GM12872 (cell line): ENCODE data around the gene INPP5A.

Source experiments
- TF ChIP-seq, protein P1 (sequence below): IDR thresholded peaks from 3 replicates; pipeline ENCODE4 v1.5.1; 2011; ENCODE audit warnings: low read depth, mild to moderate bottlenecking, low read length, moderate library complexity; ENCODE audit not compliant: insufficient read depth

The INPP5A gene

DNA sequence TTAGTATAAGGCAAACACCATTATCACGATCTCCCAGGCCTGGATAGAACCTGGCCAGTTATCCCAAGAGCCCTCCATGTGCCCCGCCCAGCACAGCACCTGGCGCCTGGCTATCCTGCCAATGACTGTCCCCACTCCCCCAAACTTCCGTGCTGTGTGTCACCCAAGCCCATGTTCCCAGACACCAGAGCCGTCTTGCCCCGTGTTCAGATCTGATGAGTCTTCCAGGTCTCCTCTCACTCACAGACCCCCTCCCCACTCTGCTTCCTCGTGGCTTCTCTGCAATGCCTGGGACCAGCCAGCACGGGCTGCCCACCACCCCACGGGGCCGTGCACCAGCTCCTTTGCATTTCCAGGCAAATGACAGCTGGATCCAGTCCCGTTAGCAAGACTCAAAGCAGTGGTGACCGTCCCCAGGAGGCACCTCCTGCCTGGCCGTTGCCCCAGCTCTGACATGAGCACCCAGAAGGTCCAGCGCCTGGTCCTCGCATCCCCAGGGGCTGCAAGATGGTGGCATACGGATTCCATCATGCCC is 43.8 kb upstream of the INPP5A start:
- TF ChIP-seq, protein P1, sequence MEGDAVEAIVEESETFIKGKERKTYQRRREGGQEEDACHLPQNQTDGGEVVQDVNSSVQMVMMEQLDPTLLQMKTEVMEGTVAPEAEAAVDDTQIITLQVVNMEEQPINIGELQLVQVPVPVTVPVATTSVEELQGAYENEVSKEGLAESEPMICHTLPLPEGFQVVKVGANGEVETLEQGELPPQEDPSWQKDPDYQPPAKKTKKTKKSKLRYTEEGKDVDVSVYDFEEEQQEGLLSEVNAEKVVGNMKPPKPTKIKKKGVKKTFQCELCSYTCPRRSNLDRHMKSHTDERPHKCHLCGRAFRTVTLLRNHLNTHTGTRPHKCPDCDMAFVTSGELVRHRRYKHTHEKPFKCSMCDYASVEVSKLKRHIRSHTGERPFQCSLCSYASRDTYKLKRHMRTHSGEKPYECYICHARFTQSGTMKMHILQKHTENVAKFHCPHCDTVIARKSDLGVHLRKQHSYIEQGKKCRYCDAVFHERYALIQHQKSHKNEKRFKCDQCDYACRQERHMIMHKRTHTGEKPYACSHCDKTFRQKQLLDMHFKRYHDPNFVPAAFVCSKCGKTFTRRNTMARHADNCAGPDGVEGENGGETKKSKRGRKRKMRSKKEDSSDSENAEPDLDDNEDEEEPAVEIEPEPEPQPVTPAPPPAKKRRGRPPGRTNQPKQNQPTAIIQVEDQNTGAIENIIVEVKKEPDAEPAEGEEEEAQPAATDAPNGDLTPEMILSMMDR: no peak

DNA sequence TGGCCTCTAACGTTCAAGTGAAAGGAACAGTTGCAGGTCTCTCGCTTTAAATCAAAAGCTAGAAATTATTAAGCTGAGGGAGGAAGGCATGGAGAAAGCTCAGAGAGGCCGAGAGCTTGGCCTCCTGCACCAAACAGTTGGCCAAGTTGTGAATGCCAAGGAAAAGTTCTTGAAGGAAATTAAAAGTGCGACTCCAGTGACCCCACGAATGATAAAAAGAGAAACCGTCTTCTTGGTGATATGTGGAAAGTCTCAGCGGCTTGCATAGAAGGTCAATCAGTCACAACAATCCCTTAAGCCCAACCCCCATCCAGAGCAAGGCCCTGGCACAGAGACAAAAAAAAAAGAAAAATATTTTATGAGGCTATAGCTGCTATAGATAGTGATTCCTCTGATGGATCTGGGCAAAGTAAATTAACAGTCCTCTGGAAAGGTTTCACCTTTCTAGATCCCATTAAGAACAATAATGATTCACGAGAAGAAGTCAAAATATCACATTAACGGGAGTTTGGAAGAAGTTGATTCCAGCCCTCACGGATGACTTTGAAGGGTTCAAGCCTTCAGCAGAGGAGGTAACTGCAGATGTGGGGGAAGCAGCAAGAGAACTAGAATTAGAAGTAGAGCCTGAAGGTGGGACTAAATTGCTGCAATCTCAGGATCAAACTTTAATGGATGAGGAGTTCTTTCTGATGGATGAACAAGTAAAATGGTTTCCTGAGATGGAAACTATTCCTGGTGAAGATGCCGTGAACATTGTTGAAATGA is 42.5 kb upstream of the INPP5A start:
- TF ChIP-seq, protein P1: no peak

DNA sequence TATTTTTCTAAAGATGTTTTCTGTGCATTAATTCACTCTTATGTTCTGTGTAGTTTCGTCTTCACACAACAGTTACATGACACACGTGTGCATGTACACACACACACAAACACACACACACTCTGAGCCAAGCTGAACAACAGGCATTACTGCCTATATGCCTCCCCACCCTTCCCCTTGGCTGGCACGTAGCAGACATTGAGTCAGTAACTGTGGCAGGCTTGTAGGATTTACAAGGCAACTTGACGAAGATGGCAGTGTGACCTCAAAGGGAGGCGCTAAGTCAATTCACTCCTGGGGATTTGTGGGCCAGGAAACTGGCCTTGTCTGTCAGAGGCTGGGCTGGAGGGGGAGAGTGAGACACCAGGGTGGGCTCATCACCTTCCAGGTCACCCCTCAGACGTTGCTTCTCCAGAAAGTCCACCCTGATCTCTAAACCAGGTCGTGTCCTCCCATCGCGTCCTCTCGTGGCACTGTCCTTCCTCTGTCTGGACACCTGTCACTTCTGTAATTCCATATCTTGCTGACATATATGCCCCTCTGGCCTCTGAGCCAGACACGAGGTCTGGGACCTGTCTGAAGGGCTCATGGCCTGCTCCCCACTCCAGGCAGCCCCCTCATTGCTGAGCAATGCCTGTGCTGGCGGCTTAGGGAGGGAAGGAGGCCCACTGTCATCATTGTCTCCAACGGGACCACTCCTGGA is 41.1 kb upstream of the INPP5A start:
- TF ChIP-seq, protein P1: no peak

DNA sequence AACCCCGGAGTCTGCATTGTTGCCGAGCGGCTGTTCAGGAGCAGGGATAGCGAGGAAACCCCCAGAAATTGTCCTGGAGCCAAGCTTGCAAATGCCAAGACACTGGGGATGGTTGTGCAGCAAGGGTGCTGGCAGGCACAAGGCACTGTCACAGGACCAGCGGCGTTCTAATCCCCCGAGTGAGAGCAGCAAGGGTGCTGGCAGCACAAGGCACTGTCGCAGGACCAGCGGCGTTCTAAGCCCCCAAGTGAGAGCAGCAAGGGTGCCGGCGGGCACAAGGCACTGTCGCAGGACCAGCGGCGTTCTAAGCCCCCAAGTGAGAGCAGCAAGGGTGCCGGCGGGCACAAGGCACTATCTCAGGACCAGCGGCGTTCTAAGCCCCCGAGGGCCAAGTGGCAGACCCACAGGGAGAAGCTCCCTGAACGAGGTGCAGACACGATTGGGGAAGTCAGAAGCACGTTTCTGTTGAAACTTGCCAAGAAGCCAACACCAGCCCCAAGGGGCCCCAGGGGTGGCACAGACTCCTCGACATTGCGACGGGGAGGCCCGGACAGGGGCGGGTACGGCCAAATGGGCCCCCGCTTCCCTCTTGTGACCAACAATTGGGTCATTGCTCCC is 40.4 kb upstream of the INPP5A start:
- TF ChIP-seq, protein P1: no peak

DNA sequence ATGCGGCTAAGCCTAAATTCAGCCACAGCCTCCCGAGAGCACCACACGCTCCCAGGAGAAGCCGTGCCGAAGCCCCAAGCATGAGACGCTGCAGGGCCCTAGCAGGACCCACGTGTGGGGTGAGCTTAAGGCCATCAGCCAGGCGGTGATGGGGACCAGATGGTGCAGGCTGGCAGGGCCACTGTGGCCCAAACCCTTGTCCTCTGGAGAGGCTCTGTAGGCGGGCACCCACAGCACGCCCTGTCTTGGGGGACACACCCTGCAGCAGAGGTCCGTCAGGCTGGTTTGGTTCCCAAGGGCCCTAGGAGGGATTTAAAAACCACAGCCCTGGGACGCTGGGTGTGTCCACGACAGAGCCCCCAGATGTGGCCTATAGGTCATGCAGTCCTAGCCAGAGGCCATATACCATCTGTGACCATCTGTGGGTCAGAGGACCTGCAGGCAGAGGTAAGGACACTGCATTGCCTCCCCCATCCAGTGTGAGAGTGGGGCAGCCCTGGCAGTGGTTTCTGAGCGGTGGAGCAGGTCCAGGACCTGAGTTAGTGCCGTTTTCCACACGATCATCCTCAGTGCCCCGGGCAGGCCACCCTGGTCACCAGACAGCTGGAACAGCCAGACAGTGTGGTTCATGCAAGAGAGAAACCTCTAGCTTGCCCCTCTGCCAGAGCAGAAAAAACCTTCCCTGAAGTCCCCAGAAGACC is 39.6 kb upstream of the INPP5A start:
- TF ChIP-seq, protein P1: no peak

DNA sequence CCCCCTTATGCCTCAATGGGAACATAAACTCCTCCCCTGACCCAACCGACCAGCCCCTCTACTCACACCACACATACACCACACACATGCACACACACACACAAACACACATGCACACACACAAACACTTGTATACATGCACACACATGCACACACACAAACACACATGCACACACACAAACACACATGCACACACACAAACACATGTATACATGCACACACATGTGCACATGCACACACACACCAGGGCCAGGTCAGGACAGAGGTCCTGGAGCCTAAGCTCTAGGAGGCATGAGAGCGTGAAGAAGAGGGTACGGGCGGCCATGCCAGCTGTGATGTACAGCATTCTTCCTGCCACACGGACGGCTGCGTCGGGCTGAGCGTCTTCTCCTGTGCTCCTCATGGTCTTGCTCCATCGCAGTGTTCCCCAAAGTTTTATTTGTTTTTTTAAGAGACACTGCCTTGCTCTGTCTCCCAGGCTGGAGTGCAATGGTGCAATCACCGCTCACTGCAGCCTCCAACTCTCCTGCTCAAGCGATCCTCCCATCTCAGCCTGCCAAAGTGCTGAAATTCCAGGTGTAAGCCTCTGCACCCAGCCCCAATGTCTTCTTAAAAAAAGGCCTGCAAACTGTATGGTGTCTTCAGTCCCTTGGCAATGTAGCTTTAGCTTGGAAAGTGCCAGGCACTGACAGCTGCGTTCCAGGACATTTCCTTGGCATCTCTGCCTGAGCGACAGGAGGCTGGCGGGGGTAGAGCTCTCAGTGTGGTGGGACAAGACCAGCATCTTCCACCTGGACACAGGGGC is 38.8 kb upstream of the INPP5A start:
- TF ChIP-seq, protein P1: no peak
